GM13976 (cell line): Measurements from ENCODE around the gene C2orf78.

Experiments used
- DNase-seq: peaks from one replicate; pipeline ENCODE4 v3.0.0; 2012; ENCODE audit warnings: low spot score
- in situ Hi-C: fragments of 300-500 bp; cut with MboI; formaldehyde crosslinking; loops from one replicate; pipeline ENCODE4 v1.12.0; 2022; ENCODE audit warnings: low sequenced_read_pairs, mixed read lengths, inconsistent platforms; ENCODE audit not compliant: unreplicated experiment
- TF ChIP-seq, protein P1 (sequence below): IDR thresholded peaks from 2 replicates; pipeline ENCODE4 v1.5.1; 2012; ENCODE audit warnings: borderline replicate concordance, mild to moderate bottlenecking; ENCODE audit not compliant: insufficient read depth; ENCODE audit errors: extremely low read depth, missing control alignments, control extremely low read depth

Gene C2orf78

DNA sequence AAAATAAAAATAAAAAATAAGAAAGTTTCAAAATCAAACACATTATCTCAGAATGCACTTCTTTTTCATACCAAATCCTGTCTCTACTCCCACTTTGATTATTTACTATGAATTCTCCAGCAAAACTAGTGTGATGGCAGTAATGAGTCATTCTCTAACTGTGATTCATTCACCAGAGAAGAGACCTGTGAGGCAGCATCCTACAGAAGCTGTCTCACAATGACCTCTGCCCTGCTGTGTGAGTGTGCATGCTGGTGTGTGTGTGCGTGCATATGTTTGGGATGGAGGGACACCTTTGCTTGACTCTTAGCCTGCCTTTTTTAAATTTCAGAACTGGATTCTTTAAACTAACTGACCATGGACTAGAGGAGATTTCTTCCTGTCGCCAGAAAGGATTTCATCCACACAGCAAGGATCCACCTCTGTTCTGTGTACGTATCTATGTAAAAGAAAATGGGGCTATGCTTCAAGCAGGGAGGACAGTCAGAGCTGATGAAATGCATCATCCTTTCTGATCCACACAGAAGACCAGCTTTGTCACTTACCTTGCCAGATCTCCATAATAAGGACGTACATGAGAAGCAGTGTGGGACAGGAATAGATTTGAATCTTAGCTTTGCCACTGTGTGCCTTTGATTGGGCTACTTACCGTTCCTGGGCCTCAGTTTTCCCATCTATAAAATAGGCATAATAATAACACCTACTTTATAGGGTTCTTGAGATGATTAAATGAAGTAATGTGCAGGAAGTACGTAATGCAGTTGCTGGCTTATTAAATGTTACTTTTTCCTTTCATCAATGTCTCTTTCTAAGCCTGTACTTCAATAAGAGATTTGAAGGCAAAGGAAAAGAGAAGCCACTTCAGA is 76.0 kb downstream of the C2orf78 start:
- DNase-seq, result no peak
- TF ChIP-seq, protein P1, sequence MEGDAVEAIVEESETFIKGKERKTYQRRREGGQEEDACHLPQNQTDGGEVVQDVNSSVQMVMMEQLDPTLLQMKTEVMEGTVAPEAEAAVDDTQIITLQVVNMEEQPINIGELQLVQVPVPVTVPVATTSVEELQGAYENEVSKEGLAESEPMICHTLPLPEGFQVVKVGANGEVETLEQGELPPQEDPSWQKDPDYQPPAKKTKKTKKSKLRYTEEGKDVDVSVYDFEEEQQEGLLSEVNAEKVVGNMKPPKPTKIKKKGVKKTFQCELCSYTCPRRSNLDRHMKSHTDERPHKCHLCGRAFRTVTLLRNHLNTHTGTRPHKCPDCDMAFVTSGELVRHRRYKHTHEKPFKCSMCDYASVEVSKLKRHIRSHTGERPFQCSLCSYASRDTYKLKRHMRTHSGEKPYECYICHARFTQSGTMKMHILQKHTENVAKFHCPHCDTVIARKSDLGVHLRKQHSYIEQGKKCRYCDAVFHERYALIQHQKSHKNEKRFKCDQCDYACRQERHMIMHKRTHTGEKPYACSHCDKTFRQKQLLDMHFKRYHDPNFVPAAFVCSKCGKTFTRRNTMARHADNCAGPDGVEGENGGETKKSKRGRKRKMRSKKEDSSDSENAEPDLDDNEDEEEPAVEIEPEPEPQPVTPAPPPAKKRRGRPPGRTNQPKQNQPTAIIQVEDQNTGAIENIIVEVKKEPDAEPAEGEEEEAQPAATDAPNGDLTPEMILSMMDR, result no peak
- in situ Hi-C loops, result no loop called here

DNA sequence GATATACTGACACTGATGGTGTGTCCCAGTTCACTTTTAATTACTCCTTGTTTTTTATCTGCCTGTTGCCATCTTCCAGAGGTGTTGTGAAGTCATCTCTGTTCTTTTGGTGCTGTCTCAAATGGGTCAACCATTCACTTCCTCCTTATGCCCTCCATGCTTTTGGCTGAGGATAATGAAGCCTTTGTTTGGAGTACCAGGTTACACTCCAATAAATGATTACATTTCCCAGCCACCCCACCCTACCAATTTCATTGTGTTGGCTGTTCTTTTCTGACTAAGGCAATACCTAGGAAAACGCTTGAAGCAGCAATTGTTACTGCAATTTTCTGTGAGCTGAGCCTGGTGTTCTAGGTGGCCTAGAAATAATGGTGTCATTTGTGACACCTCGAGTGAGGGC is 79.0 kb downstream of the C2orf78 start:
- no peak for DNase-seq
- TF ChIP-seq, protein P1, result no peak
- in situ Hi-C loops, result no loop called here
